ENCODE data around the gene BBOX1.

The BBOX1 gene

DNA sequence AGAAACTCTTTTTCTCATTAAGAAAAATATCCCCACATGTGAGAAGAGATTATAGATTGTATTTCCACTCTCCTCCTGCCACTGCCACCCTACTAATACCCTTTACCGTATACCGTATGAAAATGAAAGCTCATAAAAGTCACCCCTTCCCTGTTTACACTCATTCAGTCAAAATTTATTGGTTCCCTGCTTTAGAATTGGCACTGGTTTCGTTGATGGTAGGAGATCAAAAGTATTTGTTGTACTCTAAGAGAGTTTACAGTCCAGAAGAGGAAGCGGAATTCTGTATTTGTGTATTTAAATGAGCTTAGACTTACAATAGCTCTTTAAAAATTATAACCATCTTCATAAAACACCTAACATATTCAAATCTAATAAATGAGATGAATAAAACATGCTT, 68.2 kb downstream of the BBOX1 start:
- H2AFZ ChIP-seq (ENCODE audit: low read length) = no peak overlapping the region
- H3K4me3 ChIP-seq (ENCODE audit: low read depth, low read length, poor library complexity, severe bottlenecking) = no peak overlapping the region
- no peaks in the 10 kb centered on the region for H3K9me2 ChIP-seq (ENCODE audit: low read depth, low read length)
- H3K4me2 ChIP-seq (ENCODE audit: low read length) = no peak overlapping the region
- no peaks in the 10 kb centered on the region for H3K79me2 ChIP-seq (ENCODE audit: insufficient read depth, low read length)
- H3K4me1 ChIP-seq (ENCODE audit: insufficient read depth, low read length, severe bottlenecking) = no peaks in the 10 kb centered on the region
- no peaks in the 10 kb centered on the region for H3K27me3 ChIP-seq (ENCODE audit: insufficient read depth, low read length)
- H3K9me3 ChIP-seq (ENCODE audit: low read length) = 0 out of 2 replicates have a peak, but pooled peaks cover 3% of the 10 kb centered on the region
- H3F3A ChIP-seq (ENCODE audit: insufficient read depth, low read length) = no peaks in the 10 kb centered on the region
- H4K20me1 ChIP-seq (ENCODE audit: insufficient read depth, low read length) = no peaks in the 10 kb centered on the region
- H3K36me3 ChIP-seq (ENCODE audit: insufficient read depth, low read length) = peaks cover 31% of the 10 kb centered on the region
- no peak overlapping the region for H3K9ac ChIP-seq (ENCODE audit: low read length)
- TF ChIP-seq CTCF (IDR thresholded peaks at IDR 0.05; ENCODE audit: low read length) (no peak), EZH2 (IDR thresholded peaks at IDR 0.05; ENCODE audit: borderline replicate concordance, low read length) (no peak)
- no peak overlapping the region for H3K27ac ChIP-seq (ENCODE audit: low read depth, low read length, poor library complexity, severe bottlenecking)

- Histone ChIP-seq H4K20me1 (ENCODE audit: insufficient read depth, low read length) (no peaks in the 10 kb centered on the region), H3K79me2 (ENCODE audit: insufficient read depth, low read length) (no peaks in the 10 kb centered on the region), H3F3A (ENCODE audit: insufficient read depth, low read length) (no peaks in the 10 kb centered on the region), H3K4me1 (ENCODE audit: insufficient read depth, low read length, severe bottlenecking) (no peaks in the 10 kb centered on the region), H3K4me2 (ENCODE audit: low read length) (no peak overlapping the region), H3K27me3 (ENCODE audit: insufficient read depth, low read length) (no peaks in the 10 kb centered on the region), H3K27ac (ENCODE audit: low read depth, low read length, poor library complexity, severe bottlenecking) (no peak overlapping the region), H3K9ac (ENCODE audit: low read length) (no peak overlapping the region), H3K9me2 (ENCODE audit: low read depth, low read length) (no peaks in the 10 kb centered on the region), H3K36me3 (ENCODE audit: insufficient read depth, low read length) (peaks cover 41% of the 10 kb centered on the region), H3K4me3 (ENCODE audit: low read depth, low read length, poor library complexity, severe bottlenecking) (no peak overlapping the region), H3K9me3 (ENCODE audit: low read length) (0 out of 2 replicates have a peak, but pooled peaks cover 3% of the 10 kb centered on the region), H2AFZ (ENCODE audit: low read length) (no peak overlapping the region)
- TF ChIP-seq EZH2 (IDR thresholded peaks at IDR 0.05; ENCODE audit: borderline replicate concordance, low read length) (no peak), CTCF (IDR thresholded peaks at IDR 0.05; ENCODE audit: low read length) (no peak)
Measured at GRCh38 chr11:27111896-27112295, 71.3 kb downstream of the BBOX1 start.

GRCh38 chr11:27112946-27113345, 72.3 kb downstream of the BBOX1 start:
- no peak for TF ChIP-seq EZH2 (IDR thresholded peaks at IDR 0.05; ENCODE audit: borderline replicate concordance, low read length)
- TF ChIP-seq CTCF (IDR thresholded peaks at IDR 0.05; ENCODE audit: low read length) = no peak
- Histone ChIP-seq H2AFZ (ENCODE audit: low read length) (no peak overlapping the region), H3K27me3 (ENCODE audit: insufficient read depth, low read length) (no peaks in the 10 kb centered on the region), H3K79me2 (ENCODE audit: insufficient read depth, low read length) (no peaks in the 10 kb centered on the region), H3K4me3 (ENCODE audit: low read depth, low read length, poor library complexity, severe bottlenecking) (no peak overlapping the region), H3K9me2 (ENCODE audit: low read depth, low read length) (no peaks in the 10 kb centered on the region), H3F3A (ENCODE audit: insufficient read depth, low read length) (no peaks in the 10 kb centered on the region), H3K27ac (ENCODE audit: low read depth, low read length, poor library complexity, severe bottlenecking) (no peak overlapping the region), H3K36me3 (ENCODE audit: insufficient read depth, low read length) (peaks cover 50% of the 10 kb centered on the region), H3K4me2 (ENCODE audit: low read length) (no peak overlapping the region), H4K20me1 (ENCODE audit: insufficient read depth, low read length) (no peaks in the 10 kb centered on the region), H3K4me1 (ENCODE audit: insufficient read depth, low read length, severe bottlenecking) (peaks cover under 1% of the 10 kb centered on the region), H3K9me3 (ENCODE audit: low read length) (0 out of 2 replicates have a peak, but pooled peaks cover 3% of the 10 kb centered on the region), H3K9ac (ENCODE audit: low read length) (no peak overlapping the region)

All from OCI-LY1 (cell line).